ENCODE data around the gene CBFA2T2.

CBFA2T2 gene

GRCh38 chr20:33561692-33562601, 72.1 kb downstream of the CBFA2T2 start:
- Histone ChIP-seq H3K9ac (ENCODE audit: low read depth, low read length, poor library complexity, severe bottlenecking) (no peak overlapping the region), H3K9me3 (ENCODE audit: insufficient read depth, low read depth, low read length) (no peaks in the 10 kb centered on the region), H3K4me3 (ENCODE audit: low read length, poor library complexity, severe bottlenecking) (no peak overlapping the region), H3K9me2 (replicated peaks; ENCODE audit: low read depth, low read length) (no peaks in the 10 kb centered on the region), H3K27me3 (ENCODE audit: insufficient read depth, low read length, poor library complexity, severe bottlenecking) (no peaks in the 10 kb centered on the region), H3K36me3 (ENCODE audit: insufficient read depth, low read length) (peaks cover 4% of the 10 kb centered on the region; the same call in 1 of the 2 replicates), H4K20me1 (ENCODE audit: insufficient read depth, low read length, poor library complexity, severe bottlenecking) (no peaks in the 10 kb centered on the region), H3K4me1 (ENCODE audit: insufficient read depth, low read length, poor library complexity, severe bottlenecking) (no peaks in the 10 kb centered on the region), H3F3A (ENCODE audit: low read depth) (no peaks in the 10 kb centered on the region), H2AFZ (ENCODE audit: low read length) (no peak overlapping the region), H3K4me2 (ENCODE audit: low read depth, low read length, poor library complexity, severe bottlenecking) (no peak overlapping the region), H3K79me2 (ENCODE audit: insufficient read depth, low read length) (no peaks in the 10 kb centered on the region)
- TF ChIP-seq EZH2phosphoT487 (IDR thresholded peaks at IDR 0.05; ENCODE audit: borderline replicate concordance) (no peak), CTCF (conservative IDR thresholded peaks at IDR 0.05; ENCODE audit: low read length) (no peak)

DNA sequence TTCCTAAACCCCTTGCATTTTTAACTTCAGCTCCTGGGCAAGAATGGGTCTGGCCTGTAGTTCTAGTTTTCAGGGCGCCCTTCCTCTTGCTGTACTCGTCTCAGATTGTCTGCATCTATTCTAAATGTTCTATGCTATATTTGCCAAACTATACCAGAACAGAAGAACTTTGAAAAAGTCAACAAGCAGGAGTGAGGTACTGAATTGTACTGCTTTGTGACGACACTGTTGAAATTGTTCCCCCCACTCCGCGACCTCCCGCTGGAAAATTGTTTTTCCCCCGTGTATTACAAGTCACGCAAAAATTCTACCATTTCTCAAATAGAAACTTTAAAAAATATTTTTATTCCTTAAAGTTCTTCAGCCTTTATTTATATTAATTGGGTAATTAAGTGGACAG, 73.9 kb downstream of the CBFA2T2 start:
- H3K4me3 ChIP-seq (ENCODE audit: low read length, poor library complexity, severe bottlenecking): no peak overlapping the region
- no peaks in the 10 kb centered on the region for H3K79me2 ChIP-seq (ENCODE audit: insufficient read depth, low read length)
- H3K4me1 ChIP-seq (ENCODE audit: insufficient read depth, low read length, poor library complexity, severe bottlenecking): no peaks in the 10 kb centered on the region
- no peak for TF ChIP-seq CTCF (conservative IDR thresholded peaks at IDR 0.05; ENCODE audit: low read length)
- no peak for TF ChIP-seq EZH2phosphoT487 (IDR thresholded peaks at IDR 0.05; ENCODE audit: borderline replicate concordance)
- H4K20me1 ChIP-seq (ENCODE audit: insufficient read depth, low read length, poor library complexity, severe bottlenecking): no peaks in the 10 kb centered on the region
- H3K27me3 ChIP-seq (ENCODE audit: insufficient read depth, low read length, poor library complexity, severe bottlenecking): no peaks in the 10 kb centered on the region
- H3K36me3 ChIP-seq (ENCODE audit: insufficient read depth, low read length): no peaks in the 10 kb centered on the region
- H3K9me3 ChIP-seq (ENCODE audit: insufficient read depth, low read depth, low read length): no peaks in the 10 kb centered on the region
- no peak overlapping the region for H2AFZ ChIP-seq (ENCODE audit: low read length)
- H3K4me2 ChIP-seq (ENCODE audit: low read depth, low read length, poor library complexity, severe bottlenecking): no peak overlapping the region
- no peak overlapping the region for H3K9ac ChIP-seq (ENCODE audit: low read depth, low read length, poor library complexity, severe bottlenecking)
- no peaks in the 10 kb centered on the region for H3F3A ChIP-seq (ENCODE audit: low read depth)
- no peaks in the 10 kb centered on the region for H3K9me2 ChIP-seq (replicated peaks; ENCODE audit: low read depth, low read length)

DNA sequence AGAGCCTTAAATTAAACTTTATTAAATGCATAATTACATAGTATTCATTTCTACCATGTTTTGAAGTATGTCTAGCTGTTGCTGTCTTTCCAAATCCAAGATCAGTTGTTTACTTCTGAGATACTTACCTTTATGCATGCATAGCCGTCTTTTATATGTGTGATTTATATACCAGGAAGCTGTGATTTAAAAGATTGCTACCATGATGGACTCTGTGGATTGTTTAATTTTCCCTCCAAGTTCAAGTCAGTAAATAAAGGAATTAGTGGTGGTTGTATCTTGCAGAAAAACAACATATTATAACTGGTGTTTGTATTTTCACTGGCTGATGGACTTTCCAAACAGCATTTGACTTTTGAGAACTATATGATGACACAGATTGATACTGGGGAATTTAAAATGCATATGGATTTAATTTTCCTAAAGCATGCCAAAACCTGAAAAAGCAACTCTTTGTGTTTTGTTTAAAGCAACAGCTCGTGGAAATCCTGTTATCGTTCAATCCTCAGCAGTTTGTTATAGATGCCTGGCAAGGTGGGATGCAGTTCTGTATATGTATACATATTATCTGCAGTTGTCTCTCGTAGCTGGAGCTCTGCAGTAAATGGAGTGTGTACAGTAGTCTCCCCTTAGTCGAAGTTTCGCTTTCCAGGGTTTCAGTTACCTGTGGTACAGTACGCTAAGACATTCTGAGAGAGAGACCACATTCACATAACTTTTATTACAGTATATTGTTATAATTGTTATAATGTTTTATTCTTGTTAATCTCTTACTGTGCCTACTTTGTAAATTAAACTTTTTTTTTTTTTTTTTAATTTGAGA, 77.1 kb downstream of the CBFA2T2 start:
- H3K9me3 ChIP-seq (ENCODE audit: insufficient read depth, low read depth, low read length): no peaks in the 10 kb centered on the region
- TF ChIP-seq CTCF (conservative IDR thresholded peaks at IDR 0.05; ENCODE audit: low read length) (no peak), EZH2phosphoT487 (IDR thresholded peaks at IDR 0.05; ENCODE audit: borderline replicate concordance) (no peak)
- no peak overlapping the region for H3K4me2 ChIP-seq (ENCODE audit: low read depth, low read length, poor library complexity, severe bottlenecking)
- no peaks in the 10 kb centered on the region for H3K9me2 ChIP-seq (replicated peaks; ENCODE audit: low read depth, low read length)
- no peak overlapping the region for H3K4me3 ChIP-seq (ENCODE audit: low read length, poor library complexity, severe bottlenecking)
- H3K9ac ChIP-seq (ENCODE audit: low read depth, low read length, poor library complexity, severe bottlenecking): no peak overlapping the region
- H3K4me1 ChIP-seq (ENCODE audit: insufficient read depth, low read length, poor library complexity, severe bottlenecking): no peaks in the 10 kb centered on the region
- no peaks in the 10 kb centered on the region for H3K36me3 ChIP-seq (ENCODE audit: insufficient read depth, low read length)
- peaks cover 6% of the 10 kb centered on the region; the same call in 1 of the 2 replicates for H3K79me2 ChIP-seq (ENCODE audit: insufficient read depth, low read length)
- no peak overlapping the region for H2AFZ ChIP-seq (ENCODE audit: low read length)
- H4K20me1 ChIP-seq (ENCODE audit: insufficient read depth, low read length, poor library complexity, severe bottlenecking): no peaks in the 10 kb centered on the region
- H3F3A ChIP-seq (ENCODE audit: low read depth): no peaks in the 10 kb centered on the region
- no peaks in the 10 kb centered on the region for H3K27me3 ChIP-seq (ENCODE audit: insufficient read depth, low read length, poor library complexity, severe bottlenecking)

Measured in Loucy (cell line).